Parathyroid adenoma (tissue), 2 donors: ENCODE measurements around the gene SLC5A1.

Source experiments
- H2AFZ ChIP-seq: fragments of 300-600 bp; sonication (generic); one replicate; pipeline ENCODE4 v1.7.0; 2017; ENCODE audit warnings: antibody characterized with exemption, mild to moderate bottlenecking
- H3K27ac ChIP-seq: fragments of 300-600 bp; sonication (generic); one replicate; pipeline ENCODE4 v1.7.0; 2017
- H3K27me3 ChIP-seq: fragments of 300-600 bp; sonication (generic); one replicate; pipeline ENCODE4 v1.7.0; 2017; ENCODE audit warnings: low read length; ENCODE audit not compliant: control insufficient read depth, insufficient read depth
- H3K36me3 ChIP-seq: fragments of 300-600 bp; sonication (generic); one replicate; pipeline ENCODE4 v1.7.0; 2017; ENCODE audit warnings: low read length; ENCODE audit not compliant: control insufficient read depth, insufficient read depth
- H3K4me1 ChIP-seq: fragments of 300-600 bp; sonication (generic); one replicate; pipeline ENCODE4 v1.7.0; 2017; ENCODE audit warnings: control low read depth
- H3K4me2 ChIP-seq: fragments of 300-600 bp; sonication (generic); one replicate; pipeline ENCODE4 v1.7.0; 2017; ENCODE audit warnings: low read length
- H3K4me3 ChIP-seq: fragments of 300-600 bp; sonication (generic); one replicate; pipeline ENCODE4 v1.7.0; 2017; ENCODE audit warnings: low read depth, low read length
- H3K79me2 ChIP-seq: fragments of 300-600 bp; sonication (generic); one replicate; pipeline ENCODE4 v1.7.0; 2017; ENCODE audit warnings: control low read depth
- H3K9ac ChIP-seq: fragments of 300-600 bp; sonication (generic); one replicate; pipeline ENCODE4 v1.7.0; 2017; ENCODE audit warnings: mild to moderate bottlenecking
- H3K9me3 ChIP-seq: fragments of 300-600 bp; sonication (generic); one replicate; pipeline ENCODE4 v1.7.0; 2017; ENCODE audit warnings: low read length; ENCODE audit not compliant: control insufficient read depth
- TF ChIP-seq, protein P1 (sequence below): fragments of 300-600 bp; sonication (generic); IDR thresholded peaks from one replicate; pipeline ENCODE4 v1.7.0; 2017; ENCODE audit warnings: antibody characterized with exemption, mild to moderate bottlenecking
- donor health status: primary hyperparathyroidism.

The SLC5A1 gene

DNA sequence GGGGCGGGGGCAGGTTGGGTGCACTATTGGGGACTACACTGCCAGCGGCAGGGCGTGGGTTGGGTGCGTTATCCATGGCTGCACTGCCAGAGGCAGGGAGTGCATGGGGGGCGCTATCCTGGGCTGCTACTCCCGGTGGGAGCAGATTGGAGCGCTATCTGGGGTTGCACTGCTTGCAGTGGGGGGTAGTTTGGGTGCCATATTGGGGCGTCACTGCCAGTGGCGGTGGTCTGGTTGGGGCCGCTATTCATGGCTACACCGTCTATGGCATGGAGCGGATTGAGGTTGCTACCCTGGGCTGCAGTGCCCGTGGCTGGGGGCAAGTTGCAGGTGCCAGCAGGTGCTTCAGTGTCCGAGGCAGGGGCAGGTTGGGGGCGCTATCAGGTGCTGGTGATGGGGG is 79.8 kb downstream of the SLC5A1 start:
- Histone ChIP-seq H2AFZ (no peak overlapping the region), H3K27ac (no peak overlapping the region), H3K4me2 (no peak overlapping the region), H3K9ac (no peak overlapping the region), H3K9me3 (no peaks in the 10 kb centered on the region), H3K36me3 (no peaks in the 10 kb centered on the region), H3K27me3 (no peaks in the 10 kb centered on the region), H3K4me3 (no peak overlapping the region), H3K4me1 (no peaks in the 10 kb centered on the region), H3K79me2 (no peaks in the 10 kb centered on the region)
- TF ChIP-seq, protein P1, sequence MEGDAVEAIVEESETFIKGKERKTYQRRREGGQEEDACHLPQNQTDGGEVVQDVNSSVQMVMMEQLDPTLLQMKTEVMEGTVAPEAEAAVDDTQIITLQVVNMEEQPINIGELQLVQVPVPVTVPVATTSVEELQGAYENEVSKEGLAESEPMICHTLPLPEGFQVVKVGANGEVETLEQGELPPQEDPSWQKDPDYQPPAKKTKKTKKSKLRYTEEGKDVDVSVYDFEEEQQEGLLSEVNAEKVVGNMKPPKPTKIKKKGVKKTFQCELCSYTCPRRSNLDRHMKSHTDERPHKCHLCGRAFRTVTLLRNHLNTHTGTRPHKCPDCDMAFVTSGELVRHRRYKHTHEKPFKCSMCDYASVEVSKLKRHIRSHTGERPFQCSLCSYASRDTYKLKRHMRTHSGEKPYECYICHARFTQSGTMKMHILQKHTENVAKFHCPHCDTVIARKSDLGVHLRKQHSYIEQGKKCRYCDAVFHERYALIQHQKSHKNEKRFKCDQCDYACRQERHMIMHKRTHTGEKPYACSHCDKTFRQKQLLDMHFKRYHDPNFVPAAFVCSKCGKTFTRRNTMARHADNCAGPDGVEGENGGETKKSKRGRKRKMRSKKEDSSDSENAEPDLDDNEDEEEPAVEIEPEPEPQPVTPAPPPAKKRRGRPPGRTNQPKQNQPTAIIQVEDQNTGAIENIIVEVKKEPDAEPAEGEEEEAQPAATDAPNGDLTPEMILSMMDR: no peak

DNA sequence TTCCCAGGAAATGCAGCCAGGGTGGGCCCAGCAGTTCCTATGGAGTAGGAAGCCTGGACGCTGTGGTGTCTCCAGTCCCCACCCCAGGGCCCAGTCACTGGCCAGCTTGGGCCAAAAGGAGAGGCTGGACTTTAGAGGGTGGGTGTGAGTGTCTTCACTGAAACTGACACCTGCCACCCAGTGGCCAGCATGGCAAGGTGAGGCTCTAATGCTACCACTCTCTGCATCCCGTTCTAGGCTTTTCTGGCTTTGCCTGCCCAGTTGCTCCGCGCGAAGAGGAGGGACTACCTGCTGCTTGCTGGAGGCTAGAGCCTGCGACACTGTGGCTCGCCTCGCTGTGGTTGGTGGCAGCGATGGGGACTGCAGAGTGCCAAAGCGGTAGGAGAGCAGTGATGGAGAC is 80.6 kb downstream of the SLC5A1 start:
- no peaks in the 10 kb centered on the region for H3K79me2 ChIP-seq
- no peak overlapping the region for H3K9ac ChIP-seq
- no peak overlapping the region for H2AFZ ChIP-seq
- no peak overlapping the region for H3K4me2 ChIP-seq
- TF ChIP-seq, protein P1: no peak
- H3K4me3 ChIP-seq: no peak overlapping the region
- no peaks in the 10 kb centered on the region for H3K4me1 ChIP-seq
- H3K27me3 ChIP-seq: no peaks in the 10 kb centered on the region
- no peaks in the 10 kb centered on the region for H3K9me3 ChIP-seq
- H3K27ac ChIP-seq: no peak overlapping the region
- no peaks in the 10 kb centered on the region for H3K36me3 ChIP-seq

DNA sequence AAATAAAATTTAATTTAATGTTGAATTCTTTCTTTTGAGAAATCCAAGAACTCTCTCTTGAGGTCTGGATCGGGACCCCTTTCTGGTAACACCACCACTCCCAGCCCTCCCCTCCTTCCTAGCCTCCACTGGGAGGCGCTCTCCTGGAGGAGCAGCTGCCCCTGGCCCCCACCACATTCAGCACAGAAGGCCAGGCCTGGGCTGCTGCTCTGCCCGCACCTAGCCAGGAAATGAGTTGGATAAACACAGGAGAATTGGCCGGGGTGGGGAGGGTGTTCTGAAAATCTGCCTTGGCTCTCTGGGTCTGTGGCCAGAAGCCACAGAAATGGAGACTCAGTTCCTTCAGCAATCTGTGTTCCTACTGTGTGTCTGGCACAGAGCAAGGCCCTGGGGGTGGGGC is 84.8 kb downstream of the SLC5A1 start:
- H3K27me3 ChIP-seq: no peaks in the 10 kb centered on the region
- no peaks in the 10 kb centered on the region for H3K9me3 ChIP-seq
- H3K27ac ChIP-seq: no peak overlapping the region
- no peaks in the 10 kb centered on the region for H3K4me1 ChIP-seq
- no peak overlapping the region for H3K4me2 ChIP-seq
- H3K4me3 ChIP-seq: no peak overlapping the region
- no peaks in the 10 kb centered on the region for H3K79me2 ChIP-seq
- no peak overlapping the region for H3K9ac ChIP-seq
- H2AFZ ChIP-seq: no peak overlapping the region
- H3K36me3 ChIP-seq: no peaks in the 10 kb centered on the region
- TF ChIP-seq, protein P1: no peak

DNA sequence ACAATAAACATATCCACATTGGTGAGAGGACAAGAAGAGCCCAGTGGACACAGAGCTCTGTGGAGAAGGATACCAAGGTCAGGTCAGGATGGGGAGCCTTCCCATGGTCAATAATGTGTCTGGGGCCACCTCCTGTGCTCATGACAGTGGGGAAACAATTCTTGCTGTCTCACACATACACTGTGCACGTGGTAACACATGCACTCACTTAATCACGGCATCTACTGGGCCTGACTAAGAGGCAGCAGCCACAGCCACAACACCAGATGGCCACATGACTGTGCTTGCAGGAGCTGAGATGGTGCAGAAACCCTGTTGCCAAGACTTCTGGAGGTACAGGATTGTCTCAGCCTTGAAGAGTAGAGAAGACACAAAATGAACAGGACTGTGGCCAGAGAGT is 87.4 kb downstream of the SLC5A1 start:
- H3K4me2 ChIP-seq: no peak overlapping the region
- H3K4me1 ChIP-seq: no peaks in the 10 kb centered on the region
- TF ChIP-seq, protein P1: no peak
- H3K9ac ChIP-seq: no peak overlapping the region
- no peaks in the 10 kb centered on the region for H3K79me2 ChIP-seq
- no peaks in the 10 kb centered on the region for H3K36me3 ChIP-seq
- H2AFZ ChIP-seq: no peak overlapping the region
- no peak overlapping the region for H3K4me3 ChIP-seq
- no peaks in the 10 kb centered on the region for H3K9me3 ChIP-seq
- H3K27me3 ChIP-seq: no peaks in the 10 kb centered on the region
- H3K27ac ChIP-seq: no peak overlapping the region

DNA sequence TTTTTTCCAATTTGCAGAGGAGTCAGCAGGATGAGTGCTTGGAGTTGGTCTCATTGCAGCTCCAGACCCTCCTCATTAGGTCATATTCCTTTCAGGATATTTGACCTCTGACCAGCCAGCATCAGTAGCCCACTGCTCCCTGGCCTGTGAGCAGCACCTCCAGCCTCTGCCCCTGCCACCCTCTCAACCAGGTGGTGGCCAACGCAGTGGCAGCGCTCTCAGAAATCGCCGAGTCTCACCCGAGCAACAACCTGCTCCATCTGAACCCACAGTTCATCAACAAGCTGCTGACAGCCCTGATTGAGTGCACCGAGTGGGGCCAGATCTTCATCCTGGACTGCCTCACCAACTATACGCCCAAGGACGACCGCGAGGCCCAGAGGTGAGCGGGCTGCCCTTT is 89.1 kb downstream of the SLC5A1 start:
- H3K27ac ChIP-seq: no peak overlapping the region
- TF ChIP-seq, protein P1: no peak
- H3K79me2 ChIP-seq: no peaks in the 10 kb centered on the region
- no peak overlapping the region for H2AFZ ChIP-seq
- no peaks in the 10 kb centered on the region for H3K4me1 ChIP-seq
- no peaks in the 10 kb centered on the region for H3K36me3 ChIP-seq
- H3K9ac ChIP-seq: no peak overlapping the region
- no peak overlapping the region for H3K4me2 ChIP-seq
- no peaks in the 10 kb centered on the region for H3K27me3 ChIP-seq
- H3K9me3 ChIP-seq: no peaks in the 10 kb centered on the region
- no peak overlapping the region for H3K4me3 ChIP-seq
